OCI-LY1 (cell line): ENCODE data around the gene PTPRCAP.

Source experiments
- CTCF ChIP-seq: fragments of 200-600 bp; sonication (generic), shearing (Covaris generic); IDR thresholded peaks from 2 replicates; pipeline ENCODE4 v1.5.1; 2017; ENCODE audit warnings: mild to moderate bottlenecking, antibody characterized with exemption, low read length, moderate library complexity, mixed read lengths
- EZH2 ChIP-seq: fragments of 200-600 bp; sonication (generic), shearing (Covaris generic); IDR thresholded peaks from 2 replicates; pipeline ENCODE4 v1.8.0; 2017; ENCODE audit warnings: borderline replicate concordance, mixed run types, mild to moderate bottlenecking, antibody characterized with exemption, low read length, moderate library complexity, mixed read lengths

DNA sequence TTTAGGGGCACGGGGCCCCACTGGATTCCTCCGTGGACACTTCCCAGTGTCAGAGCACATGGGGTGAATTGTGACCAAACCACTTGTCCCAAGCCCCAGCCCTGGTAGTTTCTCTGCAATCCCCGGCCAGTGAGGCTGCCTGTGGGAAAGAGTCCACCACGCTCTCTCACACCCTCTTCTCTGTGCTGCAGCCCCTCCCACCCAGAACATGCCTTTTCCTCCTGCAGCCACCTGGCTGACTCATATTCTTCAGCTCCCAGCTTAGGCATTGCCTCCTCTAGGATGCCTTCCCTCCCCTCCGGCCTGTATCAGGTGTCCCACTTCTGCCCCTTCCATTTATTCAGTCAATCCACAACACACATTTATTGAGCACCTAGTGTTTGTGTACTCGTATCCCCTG lies 14.6 kb downstream of the PTPRCAP start:
- TF ChIP-seq CTCF (no peak), EZH2 (no peak)
